Mesothelial cell of epicardium (in vitro differentiated cells): ENCODE results near the gene PDE4DIP. TPM values are rescaled to one million over a fixed set of nuclear protein-coding genes. Genes with fewer than 3 reads are reported as not detected.
"Not testable (repeated sequence)": the region's sequence is repeated elsewhere in the genome, so short reads cannot be mapped to it uniquely, and the experiment has no call there.

ENCODE experiments used
- DNase-seq, 2 experiments: peaks; one replicate each; pipeline ENCODE4 v3.0.0; 2021; ENCODE audit warnings: low spot score in 2 of 2; ENCODE audit not compliant: unreplicated experiment in 2 of 2
- H3K27ac Mint-ChIP-seq: 2 replicates; pipeline ENCODE4 v1.8.0; 2021; ENCODE audit warnings: mixed read lengths
- H3K27me3 Mint-ChIP-seq: 2 replicates; pipeline ENCODE4 v1.8.0; 2021; ENCODE audit warnings: low read depth, mixed read lengths
- H3K36me3 Mint-ChIP-seq: 2 replicates; pipeline ENCODE4 v1.8.0; 2021; ENCODE audit warnings: mixed read lengths
- H3K4me1 Mint-ChIP-seq: 2 replicates; pipeline ENCODE4 v1.8.0; 2021; ENCODE audit warnings: mixed read lengths
- H3K4me3 Mint-ChIP-seq: 2 replicates; pipeline ENCODE4 v1.8.0; 2021; ENCODE audit warnings: mild to moderate bottlenecking, moderate library complexity, mixed read lengths
- H3K9me3 Mint-ChIP-seq: 2 replicates; pipeline ENCODE4 v1.8.0; 2021; ENCODE audit warnings: mixed read lengths
- total RNA-seq: library from RNA; stranded (reverse); gene quantifications from 3 replicates; pipeline ENCODE4 v1.2.1, GENCODE V29; 2021

PDE4DIP gene
- total RNA-seq, 1 donor from 2014 or later = 46.4 TPM

GRCh38 chr1:148921047-148921446, 76.8 kb downstream of the PDE4DIP start:
- not testable (repeated sequence) for H3K27ac Mint-ChIP-seq, H3K27me3 Mint-ChIP-seq, DNase-seq, H3K36me3 Mint-ChIP-seq, H3K9me3 Mint-ChIP-seq, H3K4me3 Mint-ChIP-seq, H3K4me1 Mint-ChIP-seq

DNA sequence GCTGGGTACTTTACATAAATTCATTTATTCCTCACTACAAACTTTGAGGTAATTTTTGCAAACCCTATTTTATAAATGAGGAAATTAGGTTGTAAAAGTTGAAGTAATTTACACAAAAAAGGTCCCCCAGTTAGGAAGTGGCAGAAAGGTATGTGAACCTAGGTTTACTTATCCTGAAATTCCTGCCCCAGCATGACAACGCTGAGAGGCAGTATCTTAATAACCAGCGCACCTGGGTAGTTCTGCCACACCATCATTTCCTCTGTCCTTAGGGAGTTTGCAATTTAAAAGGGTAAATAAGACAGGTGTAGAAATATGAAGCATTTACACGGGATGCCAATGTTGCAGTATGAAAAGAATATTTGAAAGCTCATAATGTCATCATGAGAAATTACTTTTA, 79.6 kb downstream of the PDE4DIP start:
- H3K27me3 Mint-ChIP-seq, H3K4me3 Mint-ChIP-seq, H3K9me3 Mint-ChIP-seq, DNase-seq, H3K4me1 Mint-ChIP-seq, H3K36me3 Mint-ChIP-seq, H3K27ac Mint-ChIP-seq: not testable (repeated sequence)

- not testable (repeated sequence) for H3K27me3 Mint-ChIP-seq, H3K4me3 Mint-ChIP-seq, H3K36me3 Mint-ChIP-seq, DNase-seq, H3K27ac Mint-ChIP-seq, H3K9me3 Mint-ChIP-seq, H3K4me1 Mint-ChIP-seq
Measured at GRCh38 chr1:148927645-148928044, 83.4 kb downstream of the PDE4DIP start.

DNA sequence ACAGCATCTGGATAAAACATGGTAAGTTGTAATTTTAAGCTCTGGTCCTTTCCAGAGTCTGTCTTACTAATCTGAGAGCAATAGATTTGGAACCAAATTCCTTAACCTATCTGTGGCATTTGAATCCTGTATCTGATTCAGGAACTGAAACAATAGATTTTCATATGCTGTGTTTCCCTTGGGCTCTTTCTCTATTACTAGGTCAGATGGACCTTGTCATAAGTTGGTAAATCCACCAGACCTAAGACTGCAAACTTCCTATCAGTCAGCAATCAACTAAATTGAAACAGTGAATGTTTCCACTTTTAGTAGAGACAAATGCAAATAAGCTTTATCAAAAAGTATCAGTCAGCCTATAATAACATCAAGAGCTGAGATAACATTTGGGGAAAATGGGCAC, 85.0 kb downstream of the PDE4DIP start:
- H3K4me3 Mint-ChIP-seq, DNase-seq, H3K9me3 Mint-ChIP-seq, H3K36me3 Mint-ChIP-seq, H3K27me3 Mint-ChIP-seq, H3K4me1 Mint-ChIP-seq: not testable (repeated sequence)
- peak overlapping the region; percentile 6 for H3K27ac Mint-ChIP-seq

GRCh38 chr1:148935381-148936002, 91.3 kb downstream of the PDE4DIP start:
- H3K27me3 Mint-ChIP-seq, H3K36me3 Mint-ChIP-seq, H3K4me1 Mint-ChIP-seq, H3K4me3 Mint-ChIP-seq, H3K27ac Mint-ChIP-seq, DNase-seq, H3K9me3 Mint-ChIP-seq: not testable (repeated sequence)

- not testable (repeated sequence) for H3K36me3 Mint-ChIP-seq, H3K4me3 Mint-ChIP-seq, H3K4me1 Mint-ChIP-seq, H3K27me3 Mint-ChIP-seq, H3K27ac Mint-ChIP-seq, DNase-seq, H3K9me3 Mint-ChIP-seq
Measured at GRCh38 chr1:148942906-148943305, 98.7 kb downstream of the PDE4DIP start.

DNA sequence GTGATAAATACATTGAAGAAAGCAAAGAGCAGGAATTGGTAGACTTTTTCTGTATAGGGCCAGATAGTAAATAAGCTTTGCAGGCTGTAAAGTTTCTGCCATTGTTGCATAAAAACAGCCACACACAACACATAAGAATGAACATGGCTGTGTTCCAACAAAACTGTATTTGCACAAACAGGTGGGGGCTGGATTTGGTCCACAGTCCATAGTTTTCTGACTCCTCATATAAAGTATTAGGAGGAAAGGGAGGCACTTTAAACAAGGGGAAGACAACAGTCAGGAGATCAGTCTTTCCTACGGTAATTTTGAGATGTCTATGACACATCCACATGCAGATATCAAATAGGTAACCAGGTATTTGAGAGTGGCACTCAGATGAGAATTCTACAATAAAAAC, 100.9 kb downstream of the PDE4DIP start:
- DNase-seq, H3K27ac Mint-ChIP-seq, H3K9me3 Mint-ChIP-seq, H3K4me1 Mint-ChIP-seq, H3K36me3 Mint-ChIP-seq, H3K27me3 Mint-ChIP-seq, H3K4me3 Mint-ChIP-seq: not testable (repeated sequence)

DNA sequence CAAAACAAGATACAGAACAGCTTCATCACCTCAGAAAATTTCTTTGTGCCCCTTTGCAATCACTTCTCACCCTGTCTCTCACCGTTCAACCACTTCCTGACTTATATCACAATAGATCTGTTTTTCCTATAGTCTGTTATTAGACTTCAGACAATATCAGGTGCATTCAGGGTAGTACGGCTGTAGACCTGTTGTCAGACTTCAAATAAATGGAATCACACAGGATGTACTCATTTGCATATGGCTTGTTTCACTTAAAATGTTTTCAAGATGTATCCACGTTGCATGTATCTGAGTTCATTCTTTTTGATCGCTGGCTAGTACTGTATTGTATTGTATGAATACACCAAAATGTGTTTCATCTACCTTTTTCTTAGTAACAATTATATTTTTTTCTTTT, 104.5 kb downstream of the PDE4DIP start:
- peaks cover 14% of the 10 kb centered on the region for H3K4me1 Mint-ChIP-seq
- H3K27me3 Mint-ChIP-seq, H3K9me3 Mint-ChIP-seq, DNase-seq, H3K36me3 Mint-ChIP-seq, H3K4me3 Mint-ChIP-seq, H3K27ac Mint-ChIP-seq: not testable (repeated sequence)

GRCh38 chr1:148951336-148952227, 107.4 kb downstream of the PDE4DIP start:
- H3K27me3 Mint-ChIP-seq, H3K36me3 Mint-ChIP-seq, H3K9me3 Mint-ChIP-seq: not testable (repeated sequence)
- H3K4me1 Mint-ChIP-seq = peaks cover 16% of the 10 kb centered on the region
- H3K27ac Mint-ChIP-seq = peak overlapping the region; percentile 99
- peak; percentile 54 to 74 for DNase-seq
- peak overlapping the region; percentile 90 for H3K4me3 Mint-ChIP-seq

GRCh38 chr1:148952253-148952937, 108.2 kb downstream of the PDE4DIP start:
- not testable (repeated sequence) for H3K27me3 Mint-ChIP-seq, H3K36me3 Mint-ChIP-seq, H3K9me3 Mint-ChIP-seq
- Mint-ChIP-seq H3K4me1 (peaks cover 14% of the 10 kb centered on the region), H3K4me3 (peak overlapping the region; percentile 90), H3K27ac (peak overlapping the region; percentile 99)
- DNase-seq = peak; percentile 66 to 83

GRCh38 chr1:148952938-148953616, 108.8 kb downstream of the PDE4DIP start:
- not testable (repeated sequence) for H3K27ac Mint-ChIP-seq, H3K27me3 Mint-ChIP-seq, H3K9me3 Mint-ChIP-seq, H3K36me3 Mint-ChIP-seq
- H3K4me1 Mint-ChIP-seq = peaks cover 14% of the 10 kb centered on the region
- peak overlapping the region; percentile 75 for H3K4me3 Mint-ChIP-seq
- peak in 1 of 2 experiments; percentile 43 for DNase-seq

DNA sequence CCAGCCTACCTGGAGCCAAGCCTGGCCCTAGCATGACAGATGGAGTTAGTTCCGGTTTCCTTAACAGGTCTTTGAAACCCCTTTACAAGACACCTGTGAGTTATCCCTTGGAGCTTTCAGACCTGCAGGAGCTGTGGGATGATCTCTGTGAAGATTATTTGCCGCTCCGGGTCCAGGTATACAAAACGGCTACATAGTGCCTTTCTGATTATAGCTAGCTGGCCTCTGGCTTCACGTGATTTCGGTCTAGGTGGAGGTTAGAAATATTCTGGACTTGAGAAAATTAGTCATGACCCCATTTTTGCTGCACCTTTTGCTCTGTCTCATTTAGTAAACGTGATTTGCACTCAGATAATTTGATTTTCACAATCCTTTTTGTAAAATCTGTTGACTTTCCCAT, 109.5 kb downstream of the PDE4DIP start:
- not testable (repeated sequence) for DNase-seq, H3K9me3 Mint-ChIP-seq, H3K36me3 Mint-ChIP-seq, H3K27me3 Mint-ChIP-seq
- Mint-ChIP-seq H3K4me1 (peaks cover 14% of the 10 kb centered on the region), H3K4me3 (peak overlapping the region; percentile 55), H3K27ac (peak overlapping the region; percentile 20)

GRCh38 chr1:148958343-148958742, 114.1 kb downstream of the PDE4DIP start:
- not testable (repeated sequence) for H3K36me3 Mint-ChIP-seq, H3K9me3 Mint-ChIP-seq, H3K27ac Mint-ChIP-seq, H3K4me1 Mint-ChIP-seq, DNase-seq, H3K4me3 Mint-ChIP-seq, H3K27me3 Mint-ChIP-seq
